Liver (tissue), 3 donors: ENCODE results near the gene ZNF524.

Source experiments
- FOXA1 ChIP-seq: IDR thresholded peaks from 2 replicates; pipeline ENCODE4 v1.6.1; 2016; ENCODE audit warnings: antibody characterized with exemption
- SP1 ChIP-seq: IDR thresholded peaks from 2 replicates; pipeline ENCODE4 v1.6.1; 2018; ENCODE audit warnings: antibody characterized with exemption, mild to moderate bottlenecking
- TF ChIP-seq, protein P1 (sequence below): fragments of 150-350 bp; IDR thresholded peaks from 2 replicates; pipeline ENCODE4 v1.5.1; 2017; ENCODE audit warnings: improper control_type of control experiment, low read depth, low read length; ENCODE audit not compliant: missing input control
- TF ChIP-seq, protein P2 (sequence below): IDR thresholded peaks from 2 replicates; pipeline ENCODE4 v1.6.1; 2016; ENCODE audit warnings: antibody characterized with exemption, mild to moderate bottlenecking
- donor health status: healthy.
- donor health status: healthy.

DNA sequence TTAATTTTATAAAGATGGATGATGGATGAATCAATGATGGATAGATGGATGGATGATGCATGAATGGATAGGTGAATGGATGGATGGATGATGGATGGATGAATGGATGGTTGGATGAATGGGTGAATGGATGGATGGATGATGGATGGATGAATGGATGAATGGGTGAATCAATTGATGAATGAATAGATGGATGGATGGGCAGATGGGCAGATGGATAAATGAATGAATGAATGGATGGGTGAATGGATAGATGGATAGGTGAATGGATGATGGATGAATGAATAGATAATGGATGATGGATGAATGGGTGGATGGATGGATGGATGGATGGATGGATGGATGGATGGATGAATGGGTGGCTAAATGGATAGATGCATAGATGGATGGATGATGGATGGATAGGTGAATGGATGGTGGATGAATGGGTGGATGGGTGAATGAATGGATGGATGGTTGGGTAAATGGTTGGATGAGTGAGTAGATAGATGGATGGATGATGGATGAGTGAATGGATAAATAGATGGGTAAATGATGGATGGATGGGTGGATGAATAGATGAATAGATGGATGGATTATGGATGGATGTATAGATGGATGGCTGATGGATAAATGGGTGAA, 32.3 kb upstream of the ZNF524 start:
- TF ChIP-seq, protein P1, sequence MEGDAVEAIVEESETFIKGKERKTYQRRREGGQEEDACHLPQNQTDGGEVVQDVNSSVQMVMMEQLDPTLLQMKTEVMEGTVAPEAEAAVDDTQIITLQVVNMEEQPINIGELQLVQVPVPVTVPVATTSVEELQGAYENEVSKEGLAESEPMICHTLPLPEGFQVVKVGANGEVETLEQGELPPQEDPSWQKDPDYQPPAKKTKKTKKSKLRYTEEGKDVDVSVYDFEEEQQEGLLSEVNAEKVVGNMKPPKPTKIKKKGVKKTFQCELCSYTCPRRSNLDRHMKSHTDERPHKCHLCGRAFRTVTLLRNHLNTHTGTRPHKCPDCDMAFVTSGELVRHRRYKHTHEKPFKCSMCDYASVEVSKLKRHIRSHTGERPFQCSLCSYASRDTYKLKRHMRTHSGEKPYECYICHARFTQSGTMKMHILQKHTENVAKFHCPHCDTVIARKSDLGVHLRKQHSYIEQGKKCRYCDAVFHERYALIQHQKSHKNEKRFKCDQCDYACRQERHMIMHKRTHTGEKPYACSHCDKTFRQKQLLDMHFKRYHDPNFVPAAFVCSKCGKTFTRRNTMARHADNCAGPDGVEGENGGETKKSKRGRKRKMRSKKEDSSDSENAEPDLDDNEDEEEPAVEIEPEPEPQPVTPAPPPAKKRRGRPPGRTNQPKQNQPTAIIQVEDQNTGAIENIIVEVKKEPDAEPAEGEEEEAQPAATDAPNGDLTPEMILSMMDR, result no peak
- TF ChIP-seq SP1, result no peak
- TF ChIP-seq, protein P2, sequence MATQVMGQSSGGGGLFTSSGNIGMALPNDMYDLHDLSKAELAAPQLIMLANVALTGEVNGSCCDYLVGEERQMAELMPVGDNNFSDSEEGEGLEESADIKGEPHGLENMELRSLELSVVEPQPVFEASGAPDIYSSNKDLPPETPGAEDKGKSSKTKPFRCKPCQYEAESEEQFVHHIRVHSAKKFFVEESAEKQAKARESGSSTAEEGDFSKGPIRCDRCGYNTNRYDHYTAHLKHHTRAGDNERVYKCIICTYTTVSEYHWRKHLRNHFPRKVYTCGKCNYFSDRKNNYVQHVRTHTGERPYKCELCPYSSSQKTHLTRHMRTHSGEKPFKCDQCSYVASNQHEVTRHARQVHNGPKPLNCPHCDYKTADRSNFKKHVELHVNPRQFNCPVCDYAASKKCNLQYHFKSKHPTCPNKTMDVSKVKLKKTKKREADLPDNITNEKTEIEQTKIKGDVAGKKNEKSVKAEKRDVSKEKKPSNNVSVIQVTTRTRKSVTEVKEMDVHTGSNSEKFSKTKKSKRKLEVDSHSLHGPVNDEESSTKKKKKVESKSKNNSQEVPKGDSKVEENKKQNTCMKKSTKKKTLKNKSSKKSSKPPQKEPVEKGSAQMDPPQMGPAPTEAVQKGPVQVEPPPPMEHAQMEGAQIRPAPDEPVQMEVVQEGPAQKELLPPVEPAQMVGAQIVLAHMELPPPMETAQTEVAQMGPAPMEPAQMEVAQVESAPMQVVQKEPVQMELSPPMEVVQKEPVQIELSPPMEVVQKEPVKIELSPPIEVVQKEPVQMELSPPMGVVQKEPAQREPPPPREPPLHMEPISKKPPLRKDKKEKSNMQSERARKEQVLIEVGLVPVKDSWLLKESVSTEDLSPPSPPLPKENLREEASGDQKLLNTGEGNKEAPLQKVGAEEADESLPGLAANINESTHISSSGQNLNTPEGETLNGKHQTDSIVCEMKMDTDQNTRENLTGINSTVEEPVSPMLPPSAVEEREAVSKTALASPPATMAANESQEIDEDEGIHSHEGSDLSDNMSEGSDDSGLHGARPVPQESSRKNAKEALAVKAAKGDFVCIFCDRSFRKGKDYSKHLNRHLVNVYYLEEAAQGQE, result no peak
- TF ChIP-seq FOXA1, result no peak
